GM12878 (cell line): ENCODE data around the gene TOMM5. TPM values are rescaled to one million over a fixed set of nuclear protein-coding genes. Genes with fewer than 3 reads are reported as not detected.

Experiments
- CBX5 ChIP-seq: sonication (generic); IDR thresholded peaks from 2 replicates; pipeline ENCODE4 v1.6.1; 2016; ENCODE audit warnings: low read depth, moderate library complexity, mild to moderate bottlenecking, inconsistent platforms
- CHD1 ChIP-seq: IDR thresholded peaks from 2 replicates; pipeline ENCODE4 v1.6.1; 2012; ENCODE audit warnings: low read depth, low read length, improper control_type of control experiment
- CREM ChIP-seq: IDR thresholded peaks from 2 replicates; pipeline ENCODE4 v1.6.1; 2014; ENCODE audit warnings: antibody characterized with exemption, low read depth
- GABPA ChIP-seq: IDR thresholded peaks from 2 replicates; pipeline ENCODE4 v1.6.1; 2014; ENCODE audit warnings: antibody characterized with exemption, low read depth, mild to moderate bottlenecking, inconsistent platforms
- IRF5 ChIP-seq: fragments of 450-650 bp; IDR thresholded peaks from 2 replicates; pipeline ENCODE4 v1.6.1; 2017; ENCODE audit warnings: borderline replicate concordance
- KLF5 ChIP-seq: fragments of 450-650 bp; IDR thresholded peaks from 2 replicates; pipeline ENCODE4 v1.6.1; 2014; ENCODE audit warnings: mild to moderate bottlenecking; ENCODE audit not compliant: partially characterized antibody
- MTA2 ChIP-seq: fragments of 450-650 bp; IDR thresholded peaks from 2 replicates; pipeline ENCODE4 v1.6.1; 2016; ENCODE audit warnings: low read depth, mild to moderate bottlenecking, moderate library complexity
- MXI1 ChIP-seq: fragments of 150-350 bp; IDR thresholded peaks from 2 replicates; pipeline ENCODE4 v1.6.1; 2011; ENCODE audit warnings: low read depth, mild to moderate bottlenecking, inconsistent platforms, low read length, improper control_type of control experiment
- NKRF ChIP-seq: fragments of 450-650 bp; conservative IDR thresholded peaks from 2 replicates; pipeline ENCODE4 v1.6.1; 2017; ENCODE audit warnings: mild to moderate bottlenecking, moderate library complexity
- NR2F1 ChIP-seq: fragments of 450-650 bp; conservative IDR thresholded peaks from 2 replicates; pipeline ENCODE4 v1.6.1; 2017; ENCODE audit warnings: mild to moderate bottlenecking
- RB1 ChIP-seq: fragments of 450-650 bp; formaldehyde crosslinking; IDR thresholded peaks from 2 replicates; pipeline ENCODE4 v1.6.1; 2017; ENCODE audit warnings: mild to moderate bottlenecking, borderline replicate concordance
- RFX5 ChIP-seq: IDR thresholded peaks from 2 replicates; pipeline ENCODE4 v1.6.1; 2011; ENCODE audit warnings: low read depth, low read length, improper control_type of control experiment
- SKIL ChIP-seq: fragments of 450-650 bp; IDR thresholded peaks from 2 replicates; pipeline ENCODE4 v1.6.1; 2017; ENCODE audit warnings: mild to moderate bottlenecking, low read depth, inconsistent platforms; ENCODE audit not compliant: poor library complexity, severe bottlenecking
- SUZ12 ChIP-seq: fragments of 200-600 bp; sonication (generic); IDR thresholded peaks from one replicate; pipeline ENCODE4 v1.6.1; 2018; ENCODE audit warnings: antibody characterized with exemption, mild to moderate bottlenecking; ENCODE audit not compliant: unreplicated experiment
- TBL1XR1 ChIP-seq: IDR thresholded peaks from 2 replicates; pipeline ENCODE4 v1.6.1; 2012; ENCODE audit warnings: low read depth, low read length, improper control_type of control experiment
- TCF7 ChIP-seq: IDR thresholded peaks from 2 replicates; pipeline ENCODE4 v1.6.1; 2014; ENCODE audit warnings: antibody characterized with exemption, borderline replicate concordance
- USF2 ChIP-seq: IDR thresholded peaks from 2 replicates; pipeline ENCODE4 v1.6.1; 2011; ENCODE audit warnings: low read depth, low read length, improper control_type of control experiment, borderline replicate concordance
- ZBTB33 ChIP-seq: fragments of 450-650 bp; IDR thresholded peaks from 2 replicates; pipeline ENCODE4 v1.6.1; 2017; ENCODE audit warnings: mild to moderate bottlenecking
- ZNF384 ChIP-seq: IDR thresholded peaks from 2 replicates; pipeline ENCODE4 v1.6.1; 2012; ENCODE audit warnings: low read depth, mild to moderate bottlenecking, low read length, improper control_type of control experiment, borderline replicate concordance
- polyA plus RNA-seq, 11 experiments: library from polyadenylated mRNA; depleted of rRNA in 4 of 11; unstranded in 6 of 11; stranded (reverse) in 5 of 11; fragments of >200 nt; fragmentation: Nextera tagmentation in 4 of 11; fragmentation: Illumina TruSeq in 1 of 11; extraction: Ambion mirVana in 4 of 11; extraction: Trizol in 1 of 11; gene quantifications; 1 replicate in 1 of 11; 2 replicates in 10 of 11; pipeline versions ENCODE4 v1.2.1 to v1.2.3, GENCODE V29; 2011 to 2016; ENCODE audit warnings: inconsistent platforms in 2 of 11, missing spikeins in 2 of 11, low read depth in 1 of 11
- total RNA-seq, 4 experiments: library from RNA; depleted of rRNA in 3 of 4; stranded (reverse); fragments of >200 nt in 3 of 4; fragmentation: Illumina TruSeq in 1 of 4; extraction: Trizol in 1 of 4; gene quantifications; 2 replicates each; pipeline versions ENCODE4 v1.2.1 to v1.2.3, GENCODE V29; 2013 to 2021
- TF ChIP-seq, protein P1 (sequence below): fragments of 450-650 bp; IDR thresholded peaks from 2 replicates; pipeline ENCODE4 v1.6.1; 2014; ENCODE audit warnings: mild to moderate bottlenecking

TOMM5 gene
- total and polyA plus RNA-seq, 10 of the 15 experiments (the other 5 are each of a cell fraction or from before 2014, with no cell fraction given): 152 to 1,143 (median 351) TPM

DNA sequence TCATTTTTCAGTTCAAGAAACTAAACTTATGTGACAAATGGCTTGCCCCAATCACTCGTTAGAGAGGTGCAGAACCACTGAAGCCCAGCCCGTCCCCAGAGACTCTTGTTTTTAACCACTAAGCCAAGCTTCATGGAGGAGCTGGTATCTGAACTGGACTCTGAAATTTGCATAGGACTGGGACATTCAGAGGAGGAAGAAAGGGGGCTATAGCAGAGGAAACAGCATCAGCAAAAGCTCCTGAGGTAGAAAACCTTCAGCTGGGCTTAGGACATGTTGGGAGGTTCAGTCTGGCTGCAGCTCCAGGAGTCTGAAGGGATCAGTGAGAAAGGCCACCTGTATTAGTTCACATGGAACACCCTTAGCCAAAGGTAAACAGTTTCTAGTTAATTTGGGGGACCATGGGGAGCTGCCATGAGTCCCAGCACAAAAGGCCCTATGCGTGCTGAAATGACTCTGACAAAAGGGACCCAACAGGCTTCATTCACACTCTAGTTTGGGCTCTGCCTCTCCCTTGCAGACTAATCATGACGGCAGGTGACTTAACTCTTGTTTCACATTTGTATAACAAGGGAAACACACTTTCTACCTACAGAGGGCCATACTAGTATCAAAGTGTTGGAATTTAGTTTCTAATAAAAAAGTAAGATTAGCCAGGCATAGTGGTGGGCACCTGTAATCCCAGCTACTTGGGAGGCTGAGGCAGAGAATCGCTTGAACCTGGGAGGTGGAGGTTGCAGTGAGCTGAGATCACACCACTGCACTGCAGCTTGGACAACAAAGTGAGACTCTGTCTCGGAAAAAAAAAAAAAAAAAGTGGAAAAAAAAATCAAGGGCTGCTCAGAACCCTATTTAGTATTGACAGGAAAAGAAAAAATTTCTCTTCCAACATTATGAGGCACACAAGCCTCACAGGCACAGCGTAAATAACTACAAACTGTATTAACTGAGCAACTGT lies 26.5 kb downstream of the TOMM5 start (continued):
- TF ChIP-seq TBL1XR1 (no peak), SUZ12 (no peak), MXI1 (no peak), CREM (no peak), CBX5 (no peak), CHD1 (no peak), NR2F1 (no peak), NKRF (no peak), MTA2 (no peak), USF2 (no peak), ZBTB33 (no peak), IRF5 (no peak), KLF5 (no peak), RB1 (no peak), SKIL (no peak), TCF7 (peak; percentile 9; the same call in 1 of the 2 replicates), RFX5 (no peak), GABPA (no peak), ZNF384 (peak; percentile 8; the same call in 1 of the 2 replicates)
- TF ChIP-seq, protein P1, sequence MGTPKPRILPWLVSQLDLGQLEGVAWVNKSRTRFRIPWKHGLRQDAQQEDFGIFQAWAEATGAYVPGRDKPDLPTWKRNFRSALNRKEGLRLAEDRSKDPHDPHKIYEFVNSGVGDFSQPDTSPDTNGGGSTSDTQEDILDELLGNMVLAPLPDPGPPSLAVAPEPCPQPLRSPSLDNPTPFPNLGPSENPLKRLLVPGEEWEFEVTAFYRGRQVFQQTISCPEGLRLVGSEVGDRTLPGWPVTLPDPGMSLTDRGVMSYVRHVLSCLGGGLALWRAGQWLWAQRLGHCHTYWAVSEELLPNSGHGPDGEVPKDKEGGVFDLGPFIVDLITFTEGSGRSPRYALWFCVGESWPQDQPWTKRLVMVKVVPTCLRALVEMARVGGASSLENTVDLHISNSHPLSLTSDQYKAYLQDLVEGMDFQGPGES: no peak
